CD14-positive monocyte (primary cell): ENCODE results near the gene MADCAM1. TPM values are rescaled to one million over a fixed set of nuclear protein-coding genes. Genes with fewer than 3 reads are reported as not detected.
A peak's percentile ranks its signal among the peaks of the same experiment; 100 is the strongest.

Experiments
- DNase-seq, 3 donors: peaks; one replicate each; pipeline ENCODE4 v3.0.0-alpha.2; 2011 to 2022
- H2AFZ ChIP-seq: 2 replicates; pipeline ENCODE4 v1.6.0; 2012; ENCODE audit warnings: mild to moderate bottlenecking, low read depth, low read length, inconsistent platforms; ENCODE audit not compliant: insufficient read depth, poor library complexity, severe bottlenecking
- H3K27ac ChIP-seq, 2 donors: 1 replicate in 1 of 2; 2 replicates in 1 of 2; pipeline ENCODE4 v1.5.1; 2012 to 2013; ENCODE audit warnings: low read length in 2 of 2, control low read depth in 1 of 2, inconsistent platforms in 1 of 2, low read depth in 1 of 2, mild to moderate bottlenecking in 1 of 2
- H3K27me3 ChIP-seq, 2 donors: one replicate each; pipeline versions ENCODE4 v1.6.0 to v1.6.1; 2011 to 2013; ENCODE audit warnings: low read length in 2 of 2; ENCODE audit not compliant: control insufficient read depth in 2 of 2, insufficient read depth in 2 of 2
- H3K36me3 ChIP-seq, 2 donors: replicated peaks in 1 of 2; 1 replicate in 1 of 2; 2 replicates in 1 of 2; pipeline versions ENCODE4 v1.5.1 to v1.6.1; 2012 to 2013; ENCODE audit warnings: low read length in 2 of 2, control low read depth in 1 of 2, inconsistent platforms in 1 of 2, mild to moderate bottlenecking in 1 of 2; ENCODE audit not compliant: insufficient read depth in 2 of 2, control insufficient read depth in 1 of 2
- H3K4me1 ChIP-seq, 2 donors: 1 replicate in 1 of 2; 2 replicates in 1 of 2; pipeline versions ENCODE4 v1.5.1 to v1.6.1; 2012 to 2013; ENCODE audit warnings: low read length in 2 of 2, control low read depth in 1 of 2, inconsistent platforms in 1 of 2, mild to moderate bottlenecking in 1 of 2, moderate library complexity in 1 of 2; ENCODE audit not compliant: insufficient read depth in 2 of 2, control insufficient read depth in 1 of 2
- H3K4me2 ChIP-seq: replicated peaks from 2 replicates; pipeline ENCODE3; 2012; ENCODE audit warnings: low read length, moderate library complexity, mild to moderate bottlenecking; ENCODE audit not compliant: poor library complexity, severe bottlenecking; ENCODE audit errors: extremely low read depth
- H3K4me3 ChIP-seq, 3 experiments: fragments of 200-600 bp in 1 of 3; sonication (generic) in 1 of 3; replicated peaks in 1 of 3; 1 replicate in 2 of 3; 2 replicates in 1 of 3; pipeline ENCODE4 v1.5.1; 2011 to 2013; ENCODE audit warnings: low read length in 3 of 3, mild to moderate bottlenecking in 3 of 3, control low read depth in 2 of 3, low read depth in 2 of 3, inconsistent platforms in 1 of 3, moderate library complexity in 1 of 3
- H3K79me2 ChIP-seq: 2 replicates; pipeline ENCODE4 v1.6.0; 2012; ENCODE audit warnings: mild to moderate bottlenecking, control low read depth, inconsistent platforms, low read length, moderate library complexity; ENCODE audit not compliant: insufficient read depth
- H3K9ac ChIP-seq: 2 replicates; pipeline ENCODE4 v1.6.0; 2017; ENCODE audit warnings: low read length, mild to moderate bottlenecking; ENCODE audit not compliant: insufficient read depth, poor library complexity, severe bottlenecking
- H3K9me3 ChIP-seq, 2 donors: replicated peaks in 1 of 2; 1 replicate in 1 of 2; 2 replicates in 1 of 2; pipeline versions ENCODE4 v1.5.1 to v1.6.1; 2012 to 2013; ENCODE audit warnings: low read length in 2 of 2, control low read depth in 1 of 2; ENCODE audit not compliant: control insufficient read depth in 1 of 2, insufficient read depth in 1 of 2
- H4K20me1 ChIP-seq: 2 replicates; pipeline ENCODE4 v1.6.0; 2012; ENCODE audit warnings: mild to moderate bottlenecking, low read length, control low read depth, moderate library complexity; ENCODE audit not compliant: insufficient read depth
- H3K27ac Mint-ChIP-seq, 7 donors: one replicate each; pipeline ENCODE4 v1.8.0; 2020; ENCODE audit warnings: mild to moderate bottlenecking in 7 of 7, mixed read lengths in 7 of 7, moderate library complexity in 6 of 7, inconsistent platforms in 2 of 7
- H3K27me3 Mint-ChIP-seq, 3 donors: one replicate each; pipeline ENCODE4 v1.8.0; 2021 to 2022; ENCODE audit warnings: low read depth in 3 of 3, mild to moderate bottlenecking in 3 of 3, mixed read lengths in 3 of 3, moderate library complexity in 3 of 3, inconsistent platforms in 1 of 3
- H3K36me3 Mint-ChIP-seq, 2 donors: one replicate each; pipeline ENCODE4 v1.8.0; 2020; ENCODE audit warnings: mixed read lengths in 2 of 2, inconsistent platforms in 1 of 2, mild to moderate bottlenecking in 1 of 2
- H3K4me1 Mint-ChIP-seq: one replicate; pipeline ENCODE4 v1.8.0; 2020; ENCODE audit warnings: mild to moderate bottlenecking, mixed read lengths
- H3K4me3 Mint-ChIP-seq, 2 donors: one replicate each; pipeline ENCODE4 v1.8.0; 2020; ENCODE audit warnings: mild to moderate bottlenecking in 2 of 2, mixed read lengths in 2 of 2, moderate library complexity in 1 of 2
- H3K9me3 Mint-ChIP-seq, 7 donors: one replicate each; pipeline ENCODE4 v1.8.0; 2020 to 2022; ENCODE audit warnings: mixed read lengths in 7 of 7, mild to moderate bottlenecking in 6 of 7, moderate library complexity in 6 of 7, inconsistent platforms in 2 of 7
- CTCF ChIP-seq: fragments of 200-600 bp; IDR thresholded peaks from one replicate; pipeline ENCODE4 v1.8.0; 2022; ENCODE audit warnings: antibody characterized with exemption, mild to moderate bottlenecking
- WGBS: methylation state at CpG from one replicate; pipeline ENCODE4 v1.1.5; 2013; ENCODE audit warnings: missing lambda C conversion rate; ENCODE audit not compliant: insufficient coverage; 5-methylcytosine and 5-hydroxymethylcytosine counted together
- intact Hi-C, 2 donors: fragments of 100-400 bp; cut with micrococcal nuclease; formaldehyde crosslinking; loops; one replicate each; pipeline versions ENCODE4 v1.15.0 to v1.15.1; 2023
- polyA plus RNA-seq, 3 donors: library from polyadenylated mRNA; depleted of rRNA in 1 of 3; unstranded in 2 of 3; stranded (reverse) in 1 of 3; fragments of 300-500 nt in 2 of 3; fragments of >200 nt in 1 of 3; fragmentation: Illumina TruSeq in 2 of 3; gene quantifications; 1 replicate in 2 of 3; 2 replicates in 1 of 3; pipeline ENCODE4 v1.2.3, GENCODE V29; 2012 to 2021

MADCAM1 gene
- polyA plus RNA-seq, 3 donors = 0.17 TPM; not detected in 2

DNA sequence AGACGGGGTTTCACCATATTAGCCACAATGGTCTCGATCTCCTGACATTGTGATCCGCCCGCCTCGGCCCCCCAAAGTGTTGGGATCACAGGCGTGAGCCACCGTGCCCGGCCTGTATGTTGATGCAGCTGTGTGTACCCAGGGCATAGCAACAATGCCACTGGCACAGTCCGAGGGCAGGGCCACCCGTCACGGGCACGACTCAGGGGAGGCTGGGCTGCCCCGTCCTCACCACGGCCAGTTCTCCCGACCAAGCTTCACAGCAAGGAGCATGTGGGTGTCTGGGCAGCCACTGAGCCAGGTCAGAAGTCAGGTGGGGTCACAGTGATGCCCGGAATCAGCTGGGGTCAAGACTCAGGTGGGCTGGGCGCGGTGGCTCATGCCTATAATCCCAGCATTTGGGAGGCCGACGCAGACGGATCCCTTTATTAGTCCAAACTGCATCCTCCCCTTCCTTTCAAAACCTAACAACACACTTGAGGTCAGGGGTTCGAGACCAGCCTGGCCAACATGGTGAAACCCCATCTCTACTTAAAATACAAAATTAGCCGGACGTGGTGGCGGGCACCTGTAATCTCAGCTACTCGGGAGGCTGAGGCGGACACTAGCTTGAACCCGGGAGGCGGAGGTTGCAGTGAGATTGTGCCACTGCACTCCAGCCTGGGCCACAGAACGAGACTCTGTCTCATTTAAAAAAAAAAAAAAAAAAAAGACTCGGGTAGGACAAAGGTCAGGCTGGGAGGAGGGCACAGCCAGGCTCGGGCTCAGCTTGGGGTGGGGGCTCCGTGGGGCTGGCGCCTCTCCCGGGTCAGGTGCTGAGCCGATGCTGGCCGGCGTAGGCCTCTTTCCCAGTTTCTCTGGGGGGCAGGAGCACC lies 34.1 kb downstream of the MADCAM1 start:
- H2AFZ ChIP-seq = peak overlapping the region; percentile 92
- Mint-ChIP-seq H3K9me3 (peaks cover 0 to 6% (median 3%) of the 10 kb centered on the region in 7 donors), H3K4me3 (peak overlapping the region; percentile 80 to 84), H3K27me3 (peaks cover 3 to 10% (median 4%) of the 10 kb centered on the region in 3 donors), H3K36me3 (peaks cover 2 to 6% of the 10 kb centered on the region in 2 donors), H3K4me1 (peaks cover 23% of the 10 kb centered on the region), H3K27ac (peak overlapping the region in 6 of 7 donors; percentile 38 to 89 (median 67))
- peak overlapping the region in 1 of 2 donors; percentile 82 for H3K27ac ChIP-seq
- peaks cover 34% of the 10 kb centered on the region for H4K20me1 ChIP-seq
- WGBS = 74% methylated on average over 37 of the region's 38 CpGs
- no peaks in the 10 kb centered on the region for H3K9me3 ChIP-seq
- peak overlapping the region; percentile 87 for H3K4me2 ChIP-seq
- intact Hi-C loops = loop anchor here (1.0 to 10.0 kb wide), 3 partner anchors 23 to 104 kb away; partner anchors contain the start of genes BSG (in 1 of the 2), FGF22 (in 1 of the 2), POLRMT (in 1 of the 2) and TPGS1 (in 1 of the 2)
- H3K4me1 ChIP-seq = peaks cover 24 to 27% of the 10 kb centered on the region in 2 donors
- no peak for DNase-seq
- H3K9ac ChIP-seq = peak overlapping the region; percentile 82
- TF ChIP-seq CTCF = no peak
- H3K27me3 ChIP-seq = peaks cover 0 to 2% of the 10 kb centered on the region in 2 donors
- H3K79me2 ChIP-seq = peaks cover 36% of the 10 kb centered on the region
- peaks cover 1 to 2% of the 10 kb centered on the region in 2 donors for H3K36me3 ChIP-seq
- peak overlapping the region; percentile 53 to 91 (median 77) for H3K4me3 ChIP-seq

- Mint-ChIP-seq H3K4me1 (peaks cover 23% of the 10 kb centered on the region), H3K27ac (peak overlapping the region in 5 of 7 donors; percentile 45 to 89 (median 67)), H3K27me3 (peaks cover under 1 to 4% (median 2%) of the 10 kb centered on the region in 3 donors), H3K36me3 (peaks cover 5 to 8% of the 10 kb centered on the region in 2 donors), H3K9me3 (peaks cover 0 to 6% (median 3%) of the 10 kb centered on the region in 7 donors), H3K4me3 (peak overlapping the region; percentile 80 to 84)
- no peak for TF ChIP-seq CTCF
- Histone ChIP-seq H3K36me3 (peaks cover 9 to 10% of the 10 kb centered on the region in 2 donors), H3K79me2 (peaks cover 41% of the 10 kb centered on the region), H3K9me3 (no peaks in the 10 kb centered on the region), H3K4me2 (peak overlapping the region; percentile 91), H2AFZ (peak overlapping the region; percentile 92), H3K27ac (peak overlapping the region in 1 of 2 donors; percentile 82), H3K4me3 (peak overlapping the region; percentile 53 to 91 (median 77)), H3K4me1 (peaks cover 24 to 27% of the 10 kb centered on the region in 2 donors), H3K9ac (peak overlapping the region; percentile 82), H3K27me3 (peaks cover 0 to 1% of the 10 kb centered on the region in 2 donors), H4K20me1 (peaks cover 42% of the 10 kb centered on the region)
- 0% methylated on average over 100 of the region's 103 CpGs for WGBS
- DNase-seq = peak; percentile 70 to 77 (median 75)
- intact Hi-C loops = loop anchor here (1.0 to 10.0 kb wide), 3 partner anchors 24 to 104 kb away; partner anchors contain the start of genes BSG (in 1 of the 2), FGF22 (in 1 of the 2), POLRMT (in 1 of the 2) and TPGS1 (in 1 of the 2)
Observed at GRCh38 chr19:531009-531752, 34.9 kb downstream of the MADCAM1 start.
